ENCODE measurements around the gene CHRNA7.

The CHRNA7 gene

GRCh38 chr15:32112101-32112500 lies 81.8 kb downstream of the CHRNA7 start:
- H3K27ac ChIP-seq (ENCODE audit: low read depth, low read length): no peak overlapping the region
- no peaks in the 10 kb centered on the region for H3K4me1 ChIP-seq (ENCODE audit: control insufficient read depth, insufficient read depth, low read length)

GRCh38 chr15:32113224-32113623 lies 82.9 kb downstream of the CHRNA7 start:
- Histone ChIP-seq H3K27me3 (ENCODE audit: control insufficient read depth, insufficient read depth, low read length) (no peaks in the 10 kb centered on the region), H3K4me1 (ENCODE audit: control insufficient read depth, insufficient read depth, low read length) (no peaks in the 10 kb centered on the region), H3K36me3 (ENCODE audit: control insufficient read depth, insufficient read depth, low read length) (no peaks in the 10 kb centered on the region), H3K4me3 (ENCODE audit: low read length) (no peak overlapping the region), H3K9ac (ENCODE audit: low read length) (no peak overlapping the region), H3K27ac (ENCODE audit: low read depth, low read length) (no peak overlapping the region)

More at GRCh38 chr15:32112101-32112500, 81.8 kb downstream of the CHRNA7 start:
- no peaks in the 10 kb centered on the region for H3K36me3 ChIP-seq (ENCODE audit: control insufficient read depth, insufficient read depth, low read length)
- no peak overlapping the region for H3K9ac ChIP-seq (ENCODE audit: low read length)
- no peak overlapping the region for H3K4me3 ChIP-seq (ENCODE audit: low read length)
- no peaks in the 10 kb centered on the region for H3K27me3 ChIP-seq (ENCODE audit: control insufficient read depth, insufficient read depth, low read length)

- Histone ChIP-seq H3K4me3 (ENCODE audit: low read length) (no peak overlapping the region), H3K36me3 (ENCODE audit: control insufficient read depth, insufficient read depth, low read length) (no peaks in the 10 kb centered on the region), H3K9ac (ENCODE audit: low read length) (no peak overlapping the region), H3K27me3 (ENCODE audit: control insufficient read depth, insufficient read depth, low read length) (no peaks in the 10 kb centered on the region), H3K4me1 (ENCODE audit: control insufficient read depth, insufficient read depth, low read length) (no peaks in the 10 kb centered on the region), H3K27ac (ENCODE audit: low read depth, low read length) (no peak overlapping the region)
Measured at GRCh38 chr15:32117122-32117521, 86.8 kb downstream of the CHRNA7 start.

- Histone ChIP-seq H3K4me3 (ENCODE audit: low read length) (no peak overlapping the region), H3K27me3 (ENCODE audit: control insufficient read depth, insufficient read depth, low read length) (no peaks in the 10 kb centered on the region), H3K4me1 (ENCODE audit: control insufficient read depth, insufficient read depth, low read length) (no peaks in the 10 kb centered on the region)
Measured at GRCh38 chr15:32119286-32119685, 89.0 kb downstream of the CHRNA7 start.

GRCh38 chr15:32119694-32120330 lies 89.5 kb downstream of the CHRNA7 start:
- H3K27me3 ChIP-seq (ENCODE audit: control insufficient read depth, insufficient read depth, low read length): no peaks in the 10 kb centered on the region
- no peaks in the 10 kb centered on the region for H3K36me3 ChIP-seq (ENCODE audit: control insufficient read depth, insufficient read depth, low read length)
- no peak overlapping the region for H3K4me3 ChIP-seq (ENCODE audit: low read length)
- H3K4me1 ChIP-seq (ENCODE audit: control insufficient read depth, insufficient read depth, low read length): no peaks in the 10 kb centered on the region
- no peak overlapping the region for H3K27ac ChIP-seq (ENCODE audit: low read depth, low read length)
- H3K9ac ChIP-seq (ENCODE audit: low read length): no peak overlapping the region

More at GRCh38 chr15:32119286-32119685, 89.0 kb downstream of the CHRNA7 start:
- Histone ChIP-seq H3K27ac (ENCODE audit: low read depth, low read length) (no peak overlapping the region), H3K9ac (ENCODE audit: low read length) (no peak overlapping the region), H3K36me3 (ENCODE audit: control insufficient read depth, insufficient read depth, low read length) (no peaks in the 10 kb centered on the region)

- Histone ChIP-seq H3K27ac (ENCODE audit: low read depth, low read length) (no peak overlapping the region), H3K4me3 (ENCODE audit: low read length) (no peak overlapping the region), H3K4me1 (ENCODE audit: control insufficient read depth, insufficient read depth, low read length) (no peaks in the 10 kb centered on the region), H3K36me3 (ENCODE audit: control insufficient read depth, insufficient read depth, low read length) (no peaks in the 10 kb centered on the region), H3K9ac (ENCODE audit: low read length) (no peak overlapping the region), H3K27me3 (ENCODE audit: control insufficient read depth, insufficient read depth, low read length) (no peaks in the 10 kb centered on the region)
Measured at GRCh38 chr15:32120577-32121383, 90.5 kb downstream of the CHRNA7 start.

- Histone ChIP-seq H3K4me1 (ENCODE audit: control insufficient read depth, insufficient read depth, low read length) (no peaks in the 10 kb centered on the region), H3K27ac (ENCODE audit: low read depth, low read length) (no peak overlapping the region), H3K27me3 (ENCODE audit: control insufficient read depth, insufficient read depth, low read length) (no peaks in the 10 kb centered on the region), H3K9ac (ENCODE audit: low read length) (no peak overlapping the region), H3K4me3 (ENCODE audit: low read length) (no peak overlapping the region), H3K36me3 (ENCODE audit: control insufficient read depth, insufficient read depth, low read length) (no peaks in the 10 kb centered on the region)
Measured at GRCh38 chr15:32121384-32121695, 91.0 kb downstream of the CHRNA7 start.

GRCh38 chr15:32122013-32122412 lies 91.7 kb downstream of the CHRNA7 start:
- H3K36me3 ChIP-seq (ENCODE audit: control insufficient read depth, insufficient read depth, low read length): no peaks in the 10 kb centered on the region
- no peak overlapping the region for H3K4me3 ChIP-seq (ENCODE audit: low read length)
- H3K27me3 ChIP-seq (ENCODE audit: control insufficient read depth, insufficient read depth, low read length): no peaks in the 10 kb centered on the region
- no peaks in the 10 kb centered on the region for H3K4me1 ChIP-seq (ENCODE audit: control insufficient read depth, insufficient read depth, low read length)
- H3K9ac ChIP-seq (ENCODE audit: low read length): no peak overlapping the region
- no peak overlapping the region for H3K27ac ChIP-seq (ENCODE audit: low read depth, low read length)

- Histone ChIP-seq H3K9ac (ENCODE audit: low read length) (no peak overlapping the region), H3K4me1 (ENCODE audit: control insufficient read depth, insufficient read depth, low read length) (no peaks in the 10 kb centered on the region), H3K27ac (ENCODE audit: low read depth, low read length) (no peak overlapping the region), H3K36me3 (ENCODE audit: control insufficient read depth, insufficient read depth, low read length) (no peaks in the 10 kb centered on the region), H3K4me3 (ENCODE audit: low read length) (no peak overlapping the region), H3K27me3 (ENCODE audit: control insufficient read depth, insufficient read depth, low read length) (no peaks in the 10 kb centered on the region)
Measured at GRCh38 chr15:32123473-32123872, 93.2 kb downstream of the CHRNA7 start.

GRCh38 chr15:32124726-32125125 lies 94.4 kb downstream of the CHRNA7 start:
- Histone ChIP-seq H3K4me1 (ENCODE audit: control insufficient read depth, insufficient read depth, low read length) (no peaks in the 10 kb centered on the region), H3K4me3 (ENCODE audit: low read length) (no peak overlapping the region), H3K27ac (ENCODE audit: low read depth, low read length) (no peak overlapping the region), H3K27me3 (ENCODE audit: control insufficient read depth, insufficient read depth, low read length) (no peaks in the 10 kb centered on the region), H3K9ac (ENCODE audit: low read length) (no peak overlapping the region), H3K36me3 (ENCODE audit: control insufficient read depth, insufficient read depth, low read length) (no peaks in the 10 kb centered on the region)

- Histone ChIP-seq H3K9ac (ENCODE audit: low read length) (no peak overlapping the region), H3K27ac (ENCODE audit: low read depth, low read length) (no peak overlapping the region), H3K36me3 (ENCODE audit: control insufficient read depth, insufficient read depth, low read length) (no peaks in the 10 kb centered on the region), H3K4me1 (ENCODE audit: control insufficient read depth, insufficient read depth, low read length) (no peaks in the 10 kb centered on the region), H3K4me3 (ENCODE audit: low read length) (no peak overlapping the region), H3K27me3 (ENCODE audit: control insufficient read depth, insufficient read depth, low read length) (no peaks in the 10 kb centered on the region)
Measured at GRCh38 chr15:32125595-32125994, 95.3 kb downstream of the CHRNA7 start.

- no peaks in the 10 kb centered on the region for H3K27me3 ChIP-seq (ENCODE audit: control insufficient read depth, insufficient read depth, low read length)
- H3K9ac ChIP-seq (ENCODE audit: low read length): no peak overlapping the region
- no peak overlapping the region for H3K27ac ChIP-seq (ENCODE audit: low read depth, low read length)
- H3K4me3 ChIP-seq (ENCODE audit: low read length): no peak overlapping the region
- no peaks in the 10 kb centered on the region for H3K36me3 ChIP-seq (ENCODE audit: control insufficient read depth, insufficient read depth, low read length)
- H3K4me1 ChIP-seq (ENCODE audit: control insufficient read depth, insufficient read depth, low read length): no peaks in the 10 kb centered on the region
Measured at GRCh38 chr15:32129815-32130214, 99.5 kb downstream of the CHRNA7 start.

GRCh38 chr15:32130823-32131222 lies 100.5 kb downstream of the CHRNA7 start:
- no peak overlapping the region for H3K27ac ChIP-seq (ENCODE audit: low read depth, low read length)
- no peaks in the 10 kb centered on the region for H3K36me3 ChIP-seq (ENCODE audit: control insufficient read depth, insufficient read depth, low read length)
- no peaks in the 10 kb centered on the region for H3K4me1 ChIP-seq (ENCODE audit: control insufficient read depth, insufficient read depth, low read length)
- H3K4me3 ChIP-seq (ENCODE audit: low read length): no peak overlapping the region
- H3K27me3 ChIP-seq (ENCODE audit: control insufficient read depth, insufficient read depth, low read length): no peaks in the 10 kb centered on the region
- H3K9ac ChIP-seq (ENCODE audit: low read length): no peak overlapping the region
